NCI-H2196 (cell line): ENCODE results near the gene GABARAP.

ENCODE experiments used
- DNase-seq: peaks from one replicate; lab custom pipeline; 2025; ENCODE audit not compliant: unreplicated experiment; lab: John Stamatoyannopoulos, UW

The GABARAP gene

GRCh38 chr17:7241783-7242716 is at the start of gene GABARAP:
TSS of gene GABARAP (minus strand) at chr17:7242449. CDS start at chr17:7242330, 119 bp downstream.
- peak; percentile 72 for DNase-seq

- no peak for DNase-seq
These were observed 48.4 kb upstream of the GABARAP start for GRCh38 chr17:7290685-7291084.

- no peak for DNase-seq
These were observed 47.9 kb upstream of the GABARAP start for GRCh38 chr17:7290166-7290565.

DNA sequence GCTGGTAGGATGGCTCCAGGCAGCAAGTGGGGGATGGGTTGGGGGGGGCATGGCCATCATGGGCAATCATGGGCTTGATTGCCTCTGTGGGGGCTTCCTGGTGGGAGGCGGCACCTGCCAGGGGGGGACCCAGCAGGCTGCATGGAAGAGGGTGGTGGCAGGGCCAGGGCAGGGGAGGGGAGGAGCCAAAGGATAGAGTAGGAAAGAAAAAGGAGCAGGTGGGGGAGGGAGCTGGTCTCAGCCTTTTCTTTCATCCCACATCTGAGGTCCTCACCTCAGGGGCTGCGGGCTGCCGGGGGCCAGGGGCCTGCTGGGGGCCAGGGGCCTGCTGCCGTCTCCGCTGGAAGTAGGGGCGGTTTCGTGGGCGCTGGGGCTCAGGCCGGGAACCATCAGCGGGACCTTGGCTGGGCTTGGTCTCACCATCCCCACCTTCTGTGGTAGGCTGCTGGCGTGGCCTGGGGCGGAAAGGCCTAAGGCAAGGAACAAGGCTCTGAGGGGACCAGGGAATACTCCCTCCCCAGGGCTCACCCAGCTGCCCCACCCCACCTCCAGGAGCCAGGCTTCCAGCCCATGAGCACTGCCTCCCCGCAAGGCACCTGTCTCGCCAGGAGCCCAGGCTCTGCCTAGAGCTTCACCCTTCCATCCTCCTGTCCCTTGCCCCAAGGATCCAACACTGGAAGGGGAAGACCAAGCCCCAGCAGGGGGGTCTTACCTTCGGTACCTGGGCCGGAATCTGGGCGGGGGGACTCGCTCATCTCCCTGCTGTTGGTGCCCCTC is 47.2 kb upstream of the GABARAP start:
- no peak for DNase-seq

GRCh38 chr17:7285679-7286078 is 43.4 kb upstream of the GABARAP start:
- no peak for DNase-seq

GRCh38 chr17:7284911-7285310 is 42.7 kb upstream of the GABARAP start:
- DNase-seq, result no peak

DNA sequence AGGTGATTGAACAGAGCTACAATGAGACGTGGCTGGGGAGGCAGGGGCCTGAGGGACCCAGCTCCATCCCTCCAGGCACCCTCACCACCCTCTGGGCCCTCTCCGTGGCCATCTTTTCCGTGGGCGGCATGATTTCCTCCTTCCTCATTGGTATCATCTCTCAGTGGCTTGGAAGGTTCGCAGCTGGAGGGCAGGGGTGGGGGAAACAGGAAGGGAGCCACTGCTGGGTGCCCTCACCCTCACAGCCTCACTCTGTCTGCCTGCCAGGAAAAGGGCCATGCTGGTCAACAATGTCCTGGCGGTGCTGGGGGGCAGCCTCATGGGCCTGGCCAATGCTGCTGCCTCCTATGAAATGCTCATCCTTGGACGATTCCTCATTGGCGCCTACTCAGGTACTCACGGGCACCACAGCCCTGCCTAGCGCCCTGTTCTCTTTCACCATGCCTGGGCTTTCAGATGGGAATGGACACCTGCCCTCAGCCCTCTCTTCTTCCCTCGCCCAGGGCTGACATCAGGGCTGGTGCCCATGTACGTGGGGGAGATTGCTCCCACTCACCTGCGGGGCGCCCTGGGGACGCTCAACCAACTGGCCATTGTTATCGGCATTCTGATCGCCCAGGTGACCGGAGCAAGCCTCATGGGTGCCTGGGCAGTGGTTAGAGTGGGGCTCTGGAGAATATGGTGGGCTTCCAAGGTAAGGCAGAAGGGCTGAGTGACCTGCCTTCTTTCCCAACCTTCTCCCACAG is 41.4 kb upstream of the GABARAP start:
- no peak for DNase-seq

GRCh38 chr17:7282752-7283321 is 40.6 kb upstream of the GABARAP start:
- DNase-seq, result no peak

- no peak for DNase-seq
These were observed 39.9 kb upstream of the GABARAP start for GRCh38 chr17:7281953-7282751.

GRCh38 chr17:7281074-7281952 is 39.1 kb upstream of the GABARAP start, which contains the start of gene SLC2A4:
TSS of gene SLC2A4 (plus strand) at chr17:7281718. CDS start at chr17:7281935, 217 bp downstream.
- peak; percentile 89 for DNase-seq

DNA sequence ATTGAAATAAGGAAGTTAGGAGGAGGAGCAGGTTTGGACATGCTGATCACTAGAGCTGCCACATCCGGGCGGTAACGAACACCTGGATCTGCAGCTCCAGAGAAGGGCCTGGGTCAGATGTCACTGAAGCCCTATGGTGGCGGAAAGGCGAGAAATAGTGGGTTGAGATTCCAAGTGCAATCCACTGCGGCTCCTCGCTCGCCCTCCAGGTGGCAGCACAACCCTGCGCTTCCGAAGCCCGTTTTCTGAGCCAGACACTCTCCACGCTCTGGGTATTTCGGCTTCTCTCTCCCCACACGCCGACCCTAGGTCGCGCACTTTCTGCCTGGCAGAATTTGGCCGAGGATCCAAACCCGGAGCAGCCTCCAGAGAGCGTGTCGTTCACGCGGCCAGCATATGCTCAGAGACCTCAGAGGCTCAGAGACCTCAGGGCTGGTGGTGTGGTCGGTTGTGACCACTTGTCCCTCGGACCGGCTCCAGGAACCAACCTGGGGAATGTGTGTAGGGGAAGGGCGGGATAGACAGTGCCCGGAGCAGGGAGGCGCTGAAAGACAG is 38.3 kb upstream of the GABARAP start:
- peak; percentile 85 for DNase-seq

- no peak for DNase-seq
These were observed 37.2 kb upstream of the GABARAP start for GRCh38 chr17:7279448-7279847.

DNA sequence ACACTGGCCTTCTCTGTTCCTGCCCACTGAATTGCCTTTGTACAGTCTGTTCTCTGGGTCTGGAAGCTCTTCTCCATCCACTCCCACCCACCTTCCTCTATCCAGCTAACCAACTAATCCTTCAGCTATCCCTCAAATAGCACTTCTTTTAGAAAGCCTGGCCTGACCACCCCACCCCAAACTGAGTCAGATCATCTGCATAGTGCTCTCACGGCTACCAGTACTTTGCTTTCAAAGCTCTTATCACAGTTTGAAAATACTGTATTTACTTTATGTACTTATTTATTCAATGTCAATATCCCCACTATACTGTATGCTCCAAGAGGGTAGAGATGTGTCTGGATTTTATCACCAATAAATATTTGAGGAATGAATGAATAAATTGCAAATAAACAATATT is 24.5 kb upstream of the GABARAP start:
- DNase-seq, result no peak

DNA sequence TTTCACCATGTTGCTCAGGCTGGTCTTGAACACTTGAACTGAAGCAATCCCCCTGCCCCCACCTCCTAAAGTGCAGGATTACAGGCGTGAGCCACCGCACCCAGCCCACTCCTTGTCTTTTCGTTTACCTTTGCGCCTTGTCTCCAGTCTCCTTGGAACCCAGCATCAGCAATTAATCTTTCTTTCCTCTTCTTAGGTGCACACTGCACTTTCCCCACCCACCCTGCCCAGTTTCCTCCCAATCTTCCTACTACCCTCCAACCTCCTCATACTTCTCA is 21.5 kb upstream of the GABARAP start:
- DNase-seq, result no peak

GRCh38 chr17:7262935-7263800 is 20.9 kb upstream of the GABARAP start:
- DNase-seq, result peak; percentile 35

- DNase-seq, result peak; percentile 73
These were observed 20.1 kb upstream of the GABARAP start, which contains the start of gene CLDN7 for GRCh38 chr17:7262192-7262934. TSS of gene CLDN7 (minus strand) at chr17:7262478. CDS start at chr17:7262043, 435 bp downstream.
